Lung (tissue), 12 donors: ENCODE measurements around the gene MYL12B. TPM values are rescaled to one million over a fixed set of nuclear protein-coding genes. Genes with fewer than 3 reads are reported as not detected.
A peak's percentile ranks its signal among the peaks of the same experiment; 100 is the strongest.

Experiments
- ATAC-seq: fragments of 200-7000 bp; cut with Tn5 transposase; one replicate; pipeline ENCODE4 v1.9.1; 2020; ENCODE audit warnings: moderate number of reproducible peaks; ENCODE audit not compliant: insufficient read depth, low FRiP score
- DNase-seq, 3 donors: peaks; one replicate each; pipeline ENCODE4 v3.0.0-alpha.2; 2013 to 2017
- H3K27ac ChIP-seq, 2 donors: one replicate each; pipeline ENCODE4 v1.5.1; 2013; ENCODE audit warnings: mild to moderate bottlenecking in 2 of 2, moderate library complexity in 2 of 2, control low read depth in 1 of 2, inconsistent platforms in 1 of 2, low read depth in 1 of 2, low read length in 1 of 2
- H3K27me3 ChIP-seq, 3 donors: one replicate each; pipeline ENCODE4 v1.5.1; 2013; ENCODE audit warnings: low read length in 2 of 3; ENCODE audit not compliant: control insufficient read depth in 3 of 3, insufficient read depth in 3 of 3
- H3K36me3 ChIP-seq, 4 donors: one replicate each; pipeline ENCODE4 v1.5.1; 2013; ENCODE audit warnings: low read length in 4 of 4, mild to moderate bottlenecking in 1 of 4, moderate library complexity in 1 of 4; ENCODE audit not compliant: control insufficient read depth in 4 of 4, insufficient read depth in 4 of 4
- H3K4me1 ChIP-seq, 5 donors: one replicate each; pipeline ENCODE4 v1.5.1; 2013; ENCODE audit warnings: low read length in 5 of 5, mild to moderate bottlenecking in 2 of 5, moderate library complexity in 1 of 5; ENCODE audit not compliant: control insufficient read depth in 5 of 5, insufficient read depth in 5 of 5
- H3K4me3 ChIP-seq: one replicate; pipeline ENCODE4 v1.5.1; 2013; ENCODE audit warnings: mild to moderate bottlenecking, control low read depth, moderate library complexity
- H3K9ac ChIP-seq, 2 donors: one replicate each; pipeline ENCODE4 v1.5.1; 2013; ENCODE audit warnings: low read length in 2 of 2, control low read depth in 1 of 2; ENCODE audit not compliant: insufficient read depth in 1 of 2
- H3K9me3 ChIP-seq, 4 donors: one replicate each; pipeline ENCODE4 v1.5.1; 2013; ENCODE audit warnings: low read length in 3 of 4, mild to moderate bottlenecking in 1 of 4, moderate library complexity in 1 of 4; ENCODE audit not compliant: control insufficient read depth in 4 of 4, insufficient read depth in 3 of 4
- CTCF ChIP-seq: IDR thresholded peaks from 2 replicates; pipeline ENCODE4 v1.5.1; 2012; ENCODE audit warnings: mild to moderate bottlenecking; ENCODE audit errors: control extremely low read depth, extremely low read depth
- WGBS, 2 donors: extraction: QIAGEN DNeasy Blood & Tissue Kit; methylation state at CpG; one replicate each; pipeline ENCODE4 v1.1.7; 2013; 5-methylcytosine and 5-hydroxymethylcytosine counted together
- polyA plus RNA-seq, 2 donors: library from polyadenylated mRNA; stranded (reverse); fragments of 200-250 nt; gene quantifications; one replicate each; pipeline ENCODE4 v1.2.1, GENCODE V29; 2013
- total RNA-seq, 2 donors: library from RNA; depleted of rRNA in 1 of 2; stranded (reverse); fragments of >200 nt in 1 of 2; gene quantifications; one replicate each; pipeline ENCODE4 v1.2.1, GENCODE V29; 2014 to 2021
- donor health status: control.
- donor health status: control.
- donor health status: Bipolar disorder and iron deficiency.
- donor health status: healthy.
- donor health status: DM: yes; HTN: yes; CAD: no.

MYL12B gene
- total and polyA plus RNA-seq, 4 donors: 249 to 1,047 (median 418) TPM

GRCh38 chr18:3251963-3252277 is 10.0 kb upstream of the MYL12B start:
- H3K4me3 ChIP-seq: no peak overlapping the region
- 49 to 72% methylated on average over 3 of the region's 3 CpGs for WGBS, 2 donors
- TF ChIP-seq CTCF: no peak
- H3K27me3 ChIP-seq: no peaks in the 10 kb centered on the region
- peak overlapping the region in 1 of 2 donors; percentile 83 for H3K27ac ChIP-seq
- H3K4me1 ChIP-seq: peaks cover 0 to 12% (median 4%) of the 10 kb centered on the region in 5 donors
- H3K36me3 ChIP-seq: peaks cover 9 to 35% (median 23%) of the 10 kb centered on the region in 4 donors
- no peaks in the 10 kb centered on the region for H3K9me3 ChIP-seq
- ATAC-seq (no peak), DNase-seq (no peak)
- no peak overlapping the region for H3K9ac ChIP-seq

GRCh38 chr18:3252843-3253242 is 9.1 kb upstream of the MYL12B start:
- Histone ChIP-seq H3K36me3 (peaks cover 11 to 43% (median 28%) of the 10 kb centered on the region in 4 donors), H3K9me3 (no peaks in the 10 kb centered on the region), H3K4me3 (no peak overlapping the region), H3K4me1 (peaks cover 0 to 12% (median 5%) of the 10 kb centered on the region in 5 donors), H3K9ac (no peak overlapping the region), H3K27ac (peak overlapping the region in 1 of 2 donors; percentile 67), H3K27me3 (no peaks in the 10 kb centered on the region)
- 82 to 94% methylated on average over 1 of the region's 1 CpG for WGBS, 2 donors
- ATAC-seq (no peak), DNase-seq (no peak)
- TF ChIP-seq CTCF: no peak

GRCh38 chr18:3254725-3255124 is 7.2 kb upstream of the MYL12B start:
- Histone ChIP-seq H3K4me1 (peaks cover 0 to 9% (median 3%) of the 10 kb centered on the region in 5 donors), H3K4me3 (no peak overlapping the region), H3K27me3 (no peaks in the 10 kb centered on the region), H3K36me3 (peaks cover 19 to 48% (median 31%) of the 10 kb centered on the region in 4 donors), H3K9me3 (no peaks in the 10 kb centered on the region), H3K9ac (no peak overlapping the region), H3K27ac (peak overlapping the region; percentile 53 to 78)
- DNase-seq: no peak
- 93% methylated on average over 4 of the region's 4 CpGs for WGBS, 2 donors
- ATAC-seq: no peak
- no peak for TF ChIP-seq CTCF

- Histone ChIP-seq H3K4me3 (no peak overlapping the region), H3K4me1 (peaks cover 0 to 10% (median 4%) of the 10 kb centered on the region in 5 donors), H3K36me3 (peaks cover 17 to 48% (median 30%) of the 10 kb centered on the region in 4 donors), H3K27ac (peak overlapping the region in 1 of 2 donors; percentile 53), H3K9ac (no peak overlapping the region), H3K9me3 (no peaks in the 10 kb centered on the region), H3K27me3 (no peaks in the 10 kb centered on the region)
- WGBS, 2 donors: 46 to 66% methylated on average over 5 of the region's 5 CpGs
- ATAC-seq (no peak), DNase-seq (no peak)
- no peak for TF ChIP-seq CTCF
These were observed 6.2 kb upstream of the MYL12B start for GRCh38 chr18:3255611-3256165.
